Mesenchymal stem cell (in vitro differentiated cells and primary cell): Measurements from ENCODE around the gene RBFOX2.

Experiments used
- DNase-seq: peaks from one replicate; pipeline ENCODE4 v3.0.0-alpha.2; 2013
- H2AFZ ChIP-seq: one replicate; pipeline ENCODE4 v1.6.1; 2013; ENCODE audit warnings: low read depth, mild to moderate bottlenecking, control low read depth, inconsistent platforms, low read length, moderate library complexity
- H2AK5ac ChIP-seq: 2 replicates; pipeline ENCODE4 v1.6.1; 2013; ENCODE audit warnings: low read length, moderate library complexity, mild to moderate bottlenecking, inconsistent platforms; ENCODE audit not compliant: severe bottlenecking
- H2BK120ac ChIP-seq: one replicate; pipeline ENCODE4 v1.6.1; 2013; ENCODE audit warnings: low read depth, mild to moderate bottlenecking, inconsistent platforms, low read length, moderate library complexity
- H2BK12ac ChIP-seq, 2 experiments: one replicate each; pipeline ENCODE4 v1.6.1; 2013; ENCODE audit warnings: inconsistent platforms in 2 of 2, low read length in 2 of 2, mild to moderate bottlenecking in 2 of 2, moderate library complexity in 2 of 2, control low read depth in 1 of 2
- H2BK15ac ChIP-seq: one replicate; pipeline ENCODE4 v1.6.1; 2013; ENCODE audit warnings: mild to moderate bottlenecking, low read depth, inconsistent platforms; ENCODE audit not compliant: poor library complexity, severe bottlenecking
- H2BK5ac ChIP-seq: 2 replicates; pipeline ENCODE4 v1.6.1; 2013; ENCODE audit warnings: low read depth, mild to moderate bottlenecking, low read length, control low read depth, inconsistent platforms; ENCODE audit not compliant: poor library complexity, severe bottlenecking
- H3K14ac ChIP-seq, 2 experiments: one replicate each; pipeline ENCODE4 v1.6.1; 2013; ENCODE audit warnings: inconsistent platforms in 2 of 2, low read length in 2 of 2, control low read depth in 1 of 2, mild to moderate bottlenecking in 1 of 2, moderate library complexity in 1 of 2
- H3K18ac ChIP-seq, 2 experiments: one replicate each; pipeline ENCODE4 v1.6.1; 2013; ENCODE audit warnings: inconsistent platforms in 2 of 2, low read length in 2 of 2, control low read depth in 1 of 2, low read depth in 1 of 2, mild to moderate bottlenecking in 1 of 2
- H3K23ac ChIP-seq, 2 experiments: one replicate each; pipeline ENCODE4 v1.6.1; 2013; ENCODE audit warnings: inconsistent platforms in 2 of 2, low read length in 2 of 2, mild to moderate bottlenecking in 2 of 2, moderate library complexity in 2 of 2, control low read depth in 1 of 2
- H3K27ac ChIP-seq: 2 replicates; pipeline ENCODE4 v1.5.1; 2013; ENCODE audit warnings: mild to moderate bottlenecking, moderate library complexity, low read length, control low read depth, inconsistent platforms; ENCODE audit not compliant: poor library complexity, severe bottlenecking
- H3K27me3 ChIP-seq, 2 experiments: 2 replicates each; pipeline versions ENCODE4 v1.6.1 to v1.7.0; 2013; ENCODE audit warnings: low read length in 2 of 2, mild to moderate bottlenecking in 2 of 2, moderate library complexity in 2 of 2, control low read depth in 1 of 2, inconsistent platforms in 1 of 2; ENCODE audit not compliant: control insufficient read depth in 1 of 2, insufficient read depth in 1 of 2
- H3K36me3 ChIP-seq, 2 experiments: 2 replicates each; pipeline versions ENCODE4 v1.6.1 to v1.7.0; 2013; ENCODE audit warnings: low read length in 2 of 2, control low read depth in 1 of 2, inconsistent platforms in 1 of 2, low read depth in 1 of 2, mild to moderate bottlenecking in 1 of 2; ENCODE audit not compliant: insufficient read depth in 2 of 2, control insufficient read depth in 1 of 2
- H3K4ac ChIP-seq, 2 experiments: one replicate each; pipeline ENCODE4 v1.6.1; 2013; ENCODE audit warnings: inconsistent platforms in 2 of 2, low read length in 2 of 2, mild to moderate bottlenecking in 2 of 2, moderate library complexity in 2 of 2, control low read depth in 1 of 2, low read depth in 1 of 2
- H3K4me1 ChIP-seq: 2 replicates; pipeline ENCODE4 v1.6.1; 2013; ENCODE audit warnings: low read depth, low read length, control low read depth; ENCODE audit not compliant: control insufficient read depth, insufficient read depth
- H3K4me2 ChIP-seq: 2 replicates; pipeline ENCODE4 v1.6.1; 2013; ENCODE audit warnings: low read length, mild to moderate bottlenecking, inconsistent platforms; ENCODE audit not compliant: poor library complexity, severe bottlenecking
- H3K4me3 ChIP-seq, 2 experiments: 2 replicates each; pipeline versions ENCODE4 v1.5.1 to v1.7.0; 2013; ENCODE audit warnings: low read length in 2 of 2, mild to moderate bottlenecking in 2 of 2, control low read depth in 1 of 2, low read depth in 1 of 2; ENCODE audit not compliant: insufficient read depth in 1 of 2
- H3K79me1 ChIP-seq: replicated peaks from 2 replicates; pipeline ENCODE4 v1.6.1; 2013; ENCODE audit warnings: mild to moderate bottlenecking, control low read depth, low read length, inconsistent platforms; ENCODE audit not compliant: poor library complexity, severe bottlenecking
- H3K9ac ChIP-seq: 2 replicates; pipeline ENCODE4 v1.7.0; 2013; ENCODE audit warnings: mild to moderate bottlenecking, low read length, moderate library complexity
- H3K9me3 ChIP-seq: 2 replicates; pipeline ENCODE4 v1.7.0; 2013; ENCODE audit warnings: mild to moderate bottlenecking, low read length; ENCODE audit not compliant: control insufficient read depth
- H4K8ac ChIP-seq: one replicate; pipeline ENCODE4 v1.6.1; 2013; ENCODE audit warnings: inconsistent platforms, mild to moderate bottlenecking, low read length, moderate library complexity
- H4K91ac ChIP-seq: one replicate; pipeline ENCODE4 v1.6.1; 2013; ENCODE audit warnings: mild to moderate bottlenecking, low read length, inconsistent platforms
- WGBS: methylation state at CpG from one replicate; pipeline ENCODE4 v1.1.7; 2013; ENCODE audit warnings: mixed read lengths; 5-methylcytosine and 5-hydroxymethylcytosine counted together

The RBFOX2 gene

GRCh38 chr22:35854334-35854733 lies 174.3 kb downstream of the RBFOX2 start:
- H3K36me3 ChIP-seq, result peaks cover 0 to 3% of the 10 kb centered on the region in 2 experiments
- no peak overlapping the region for H2BK120ac ChIP-seq
- WGBS, result 97% methylated on average over 2 of the region's 2 CpGs
- DNase-seq, result no peak
- H4K8ac ChIP-seq, result no peak overlapping the region
- H2AK5ac ChIP-seq, result no peak overlapping the region
- H3K4me1 ChIP-seq, result peaks cover 2% of the 10 kb centered on the region
- H3K4ac ChIP-seq, result no peak overlapping the region
- H3K4me3 ChIP-seq, result no peak overlapping the region
- H2BK12ac ChIP-seq, result no peak overlapping the region
- H3K23ac ChIP-seq, result no peak overlapping the region
- H3K79me1 ChIP-seq, result peaks cover 28% of the 10 kb centered on the region
- no peak overlapping the region for H3K18ac ChIP-seq
- no peak overlapping the region for H2AFZ ChIP-seq
- H4K91ac ChIP-seq, result no peak overlapping the region
- no peaks in the 10 kb centered on the region for H3K9me3 ChIP-seq
- H2BK5ac ChIP-seq, result no peak overlapping the region
- H3K4me2 ChIP-seq, result no peak overlapping the region
- no peak overlapping the region for H3K27ac ChIP-seq
- no peak overlapping the region for H3K9ac ChIP-seq
- H3K27me3 ChIP-seq, result no peaks in the 10 kb centered on the region
- H2BK15ac ChIP-seq, result no peak overlapping the region
- no peak overlapping the region for H3K14ac ChIP-seq

- H2AK5ac ChIP-seq, result no peak overlapping the region
- H3K23ac ChIP-seq, result no peak overlapping the region
- H2BK15ac ChIP-seq, result no peak overlapping the region
- H3K9me3 ChIP-seq, result no peaks in the 10 kb centered on the region
- no peak overlapping the region for H4K91ac ChIP-seq
- no peak overlapping the region for H2BK120ac ChIP-seq
- no peak overlapping the region for H4K8ac ChIP-seq
- no peak overlapping the region for H3K18ac ChIP-seq
- peaks cover 24% of the 10 kb centered on the region for H3K79me1 ChIP-seq
- H3K4me3 ChIP-seq, result no peak overlapping the region
- H3K27ac ChIP-seq, result no peak overlapping the region
- no peaks in the 10 kb centered on the region for H3K27me3 ChIP-seq
- no peak overlapping the region for H2BK12ac ChIP-seq
- no peak overlapping the region for H3K14ac ChIP-seq
- H3K4me1 ChIP-seq, result peaks cover 2% of the 10 kb centered on the region
- H2AFZ ChIP-seq, result no peak overlapping the region
- H3K4ac ChIP-seq, result no peak overlapping the region
- DNase-seq, result no peak
- H3K9ac ChIP-seq, result no peak overlapping the region
- H3K4me2 ChIP-seq, result no peak overlapping the region
- no peak overlapping the region for H2BK5ac ChIP-seq
- peaks cover 0 to 3% of the 10 kb centered on the region in 2 experiments for H3K36me3 ChIP-seq
Measured at GRCh38 chr22:35852076-35852475, 176.5 kb downstream of the RBFOX2 start.

DNA sequence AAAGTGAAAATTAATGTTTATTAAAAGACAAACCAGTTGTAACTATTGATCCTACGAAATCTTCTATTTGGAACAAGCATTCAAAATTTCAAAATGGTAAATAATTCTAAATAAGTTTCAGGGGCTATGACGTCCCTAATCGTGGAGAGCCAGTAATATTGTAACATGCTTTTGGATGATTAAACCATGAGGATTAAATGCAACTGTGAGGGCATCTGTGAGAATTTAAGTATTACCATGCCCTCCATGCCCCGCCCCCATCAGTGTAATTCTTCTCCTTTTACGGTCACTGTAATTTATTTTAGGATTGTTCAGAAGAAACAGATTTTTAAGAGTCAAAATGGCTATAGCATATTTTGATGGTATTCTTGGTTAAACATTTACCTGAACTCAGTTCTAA lies 177.8 kb downstream of the RBFOX2 start:
- Histone ChIP-seq H2BK15ac (no peak overlapping the region), H3K27ac (no peak overlapping the region), H3K36me3 (peaks cover 0 to 3% of the 10 kb centered on the region in 2 experiments), H2BK120ac (no peak overlapping the region), H3K27me3 (no peaks in the 10 kb centered on the region), H3K9me3 (no peaks in the 10 kb centered on the region), H3K23ac (no peak overlapping the region), H3K14ac (no peak overlapping the region), H2AFZ (no peak overlapping the region), H2AK5ac (no peak overlapping the region), H4K8ac (no peak overlapping the region), H4K91ac (no peak overlapping the region), H3K4me2 (no peak overlapping the region), H3K4me1 (peaks cover 3% of the 10 kb centered on the region), H3K79me1 (peaks cover 17% of the 10 kb centered on the region), H3K9ac (no peak overlapping the region), H3K18ac (no peak overlapping the region), H3K4me3 (no peak overlapping the region), H3K4ac (no peak overlapping the region), H2BK5ac (no peak overlapping the region), H2BK12ac (no peak overlapping the region)
- WGBS, result 96% methylated on average over 2 of the region's 5 CpGs
- no peak for DNase-seq

DNA sequence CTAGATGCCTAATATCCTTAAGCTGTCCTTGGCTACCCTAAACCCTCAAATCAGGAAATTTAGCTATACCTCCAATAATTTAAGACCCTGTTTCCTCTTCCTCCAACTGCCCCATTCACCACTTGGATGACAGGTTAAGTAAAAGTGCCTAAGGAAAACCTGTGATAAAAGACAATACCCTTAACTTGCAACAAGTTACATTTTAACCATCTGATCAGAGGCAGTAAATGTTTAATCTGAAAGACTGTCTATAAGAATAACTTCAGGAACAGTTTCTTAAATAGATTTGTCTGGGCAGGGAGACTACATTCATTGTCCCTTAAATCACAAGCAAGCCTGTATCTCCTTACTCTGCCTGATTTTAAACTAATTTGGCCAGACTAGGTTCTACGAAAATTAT lies 181.8 kb downstream of the RBFOX2 start:
- Histone ChIP-seq H3K4me3 (no peak overlapping the region), H2BK15ac (no peak overlapping the region)
- WGBS, result 86% methylated on average over 1 of the region's 1 CpG

More for the DNA sequence above, 181.8 kb downstream of the RBFOX2 start:
- Histone ChIP-seq H3K18ac (no peak overlapping the region), H2BK120ac (no peak overlapping the region), H3K79me1 (peaks cover 17% of the 10 kb centered on the region), H3K4me2 (no peak overlapping the region), H2BK12ac (no peak overlapping the region), H3K27me3 (no peaks in the 10 kb centered on the region), H2AFZ (no peak overlapping the region), H3K14ac (no peak overlapping the region), H3K9me3 (no peaks in the 10 kb centered on the region), H3K9ac (no peak overlapping the region), H3K27ac (peak overlapping the region; percentile 46), H3K23ac (no peak overlapping the region), H4K91ac (no peak overlapping the region), H3K36me3 (no peaks in the 10 kb centered on the region), H2BK5ac (no peak overlapping the region), H2AK5ac (no peak overlapping the region), H3K4me1 (peaks cover 6% of the 10 kb centered on the region), H3K4ac (no peak overlapping the region), H4K8ac (no peak overlapping the region)
- no peak for DNase-seq
